Calu3 (cell line): ENCODE results near the gene KIF6. TPM values are rescaled to one million over a fixed set of nuclear protein-coding genes. Genes with fewer than 3 reads are reported as not detected.
A peak's percentile ranks its signal among the peaks of the same experiment; 100 is the strongest.

Experiments used
- BruUV-seq: library from RNA; stranded (reverse); fragments of 400-500 nt; replicated peaks from 2 replicates; lab custom pipeline; 2021; lab: Mats Ljungman, UMichigan
- CTCF ChIA-PET: fragments of 300-600 bp; sonication (Branson Sonifier 250); formaldehyde crosslinking; loops from one replicate; lab custom pipeline; 2022; ENCODE audit warnings: antibody characterized with exemption; lab: Charles Lee
- DNase-seq: peaks from one replicate; pipeline ENCODE4 v3.0.0; 2022
- H3K27ac Mint-ChIP-seq: one replicate; pipeline ENCODE4 v1.8.0; 2022; ENCODE audit warnings: mixed read lengths; ENCODE audit not compliant: unreplicated experiment
- H3K27me3 Mint-ChIP-seq: one replicate; pipeline ENCODE4 v1.8.0; 2022; ENCODE audit warnings: mixed read lengths; ENCODE audit not compliant: unreplicated experiment
- H3K36me3 Mint-ChIP-seq: one replicate; pipeline ENCODE4 v1.8.0; 2022; ENCODE audit warnings: mild to moderate bottlenecking, moderate library complexity, mixed read lengths; ENCODE audit not compliant: insufficient read depth, unreplicated experiment
- H3K4me1 Mint-ChIP-seq: one replicate; pipeline ENCODE4 v1.8.0; 2022; ENCODE audit warnings: mild to moderate bottlenecking, low read depth, mixed read lengths; ENCODE audit not compliant: unreplicated experiment
- H3K4me3 Mint-ChIP-seq: one replicate; pipeline ENCODE4 v1.8.0; 2022; ENCODE audit warnings: mild to moderate bottlenecking, low read depth, moderate library complexity, mixed read lengths; ENCODE audit not compliant: unreplicated experiment
- H3K9me3 Mint-ChIP-seq: one replicate; pipeline ENCODE4 v1.8.0; 2022; ENCODE audit warnings: low read depth, mixed read lengths; ENCODE audit not compliant: unreplicated experiment
- intact Hi-C: fragments of 100-400 bp; cut with micrococcal nuclease; formaldehyde crosslinking; loops from one replicate; pipeline ENCODE4 v1.10.0; 2022; ENCODE audit not compliant: unreplicated experiment
- total RNA-seq: library from RNA; stranded (reverse); gene quantifications from 2 replicates; pipeline ENCODE4 v1.2.3, GENCODE V29; 2022
- TF ChIP-seq, protein P1 (sequence below): fragments of 200-600 bp; IDR thresholded peaks from one replicate; pipeline ENCODE4 v1.8.0; 2022; ENCODE audit warnings: antibody characterized with exemption; ENCODE audit not compliant: unreplicated experiment

KIF6 gene
- total RNA-seq, 1 experiment from 2014 or later = 0.45 TPM

DNA sequence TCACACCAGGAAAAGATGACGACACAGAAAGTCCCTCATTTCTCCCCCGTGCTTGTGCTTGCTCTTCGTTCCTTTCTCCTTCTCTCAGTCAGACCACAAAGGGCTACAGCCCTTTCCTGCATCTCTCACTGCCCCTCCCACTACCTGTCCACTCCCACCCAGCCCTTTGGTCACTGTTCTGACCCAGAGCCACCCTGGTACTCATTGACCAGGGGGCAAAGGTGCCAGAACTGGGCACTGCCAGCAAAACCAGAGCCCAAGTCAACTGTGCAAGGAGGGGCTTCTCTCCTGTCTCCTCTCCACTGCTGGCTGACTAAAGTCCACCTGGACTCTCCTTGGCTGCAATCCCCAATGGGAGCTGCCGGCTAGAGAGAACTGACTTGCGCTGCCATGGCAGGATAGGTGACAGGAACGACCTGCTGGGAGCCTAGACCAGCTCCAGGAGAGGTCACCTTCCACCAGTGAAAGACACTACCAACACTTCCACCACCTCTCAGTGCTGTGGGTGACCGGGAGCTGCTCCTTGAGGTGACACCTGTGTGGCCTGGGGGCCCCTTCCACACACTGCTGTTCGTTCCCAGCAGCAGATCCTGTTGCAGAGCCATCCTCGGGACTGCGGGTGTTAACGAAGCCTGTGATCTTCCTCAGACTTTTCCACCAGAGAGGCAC lies 443.8 kb downstream of the KIF6 start:
- no peak for DNase-seq
- H3K27me3 Mint-ChIP-seq = no peaks in the 10 kb centered on the region
- intact Hi-C loops = loop anchor here (5.0 kb wide), 1 partner anchor 94 kb away; no protein-coding TSS in a partner anchor
- H3K4me3 Mint-ChIP-seq = peak overlapping the region; percentile 35
- peaks cover 5% of the 10 kb centered on the region for H3K36me3 Mint-ChIP-seq
- TF ChIP-seq, protein P1, sequence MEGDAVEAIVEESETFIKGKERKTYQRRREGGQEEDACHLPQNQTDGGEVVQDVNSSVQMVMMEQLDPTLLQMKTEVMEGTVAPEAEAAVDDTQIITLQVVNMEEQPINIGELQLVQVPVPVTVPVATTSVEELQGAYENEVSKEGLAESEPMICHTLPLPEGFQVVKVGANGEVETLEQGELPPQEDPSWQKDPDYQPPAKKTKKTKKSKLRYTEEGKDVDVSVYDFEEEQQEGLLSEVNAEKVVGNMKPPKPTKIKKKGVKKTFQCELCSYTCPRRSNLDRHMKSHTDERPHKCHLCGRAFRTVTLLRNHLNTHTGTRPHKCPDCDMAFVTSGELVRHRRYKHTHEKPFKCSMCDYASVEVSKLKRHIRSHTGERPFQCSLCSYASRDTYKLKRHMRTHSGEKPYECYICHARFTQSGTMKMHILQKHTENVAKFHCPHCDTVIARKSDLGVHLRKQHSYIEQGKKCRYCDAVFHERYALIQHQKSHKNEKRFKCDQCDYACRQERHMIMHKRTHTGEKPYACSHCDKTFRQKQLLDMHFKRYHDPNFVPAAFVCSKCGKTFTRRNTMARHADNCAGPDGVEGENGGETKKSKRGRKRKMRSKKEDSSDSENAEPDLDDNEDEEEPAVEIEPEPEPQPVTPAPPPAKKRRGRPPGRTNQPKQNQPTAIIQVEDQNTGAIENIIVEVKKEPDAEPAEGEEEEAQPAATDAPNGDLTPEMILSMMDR = no peak
- BruUV-seq = no TSS peak
- peak overlapping the region; percentile 91 for H3K27ac Mint-ChIP-seq
- CTCF ChIA-PET = no interaction called here
- H3K9me3 Mint-ChIP-seq = no peaks in the 10 kb centered on the region
- H3K4me1 Mint-ChIP-seq = peaks cover 36% of the 10 kb centered on the region

DNA sequence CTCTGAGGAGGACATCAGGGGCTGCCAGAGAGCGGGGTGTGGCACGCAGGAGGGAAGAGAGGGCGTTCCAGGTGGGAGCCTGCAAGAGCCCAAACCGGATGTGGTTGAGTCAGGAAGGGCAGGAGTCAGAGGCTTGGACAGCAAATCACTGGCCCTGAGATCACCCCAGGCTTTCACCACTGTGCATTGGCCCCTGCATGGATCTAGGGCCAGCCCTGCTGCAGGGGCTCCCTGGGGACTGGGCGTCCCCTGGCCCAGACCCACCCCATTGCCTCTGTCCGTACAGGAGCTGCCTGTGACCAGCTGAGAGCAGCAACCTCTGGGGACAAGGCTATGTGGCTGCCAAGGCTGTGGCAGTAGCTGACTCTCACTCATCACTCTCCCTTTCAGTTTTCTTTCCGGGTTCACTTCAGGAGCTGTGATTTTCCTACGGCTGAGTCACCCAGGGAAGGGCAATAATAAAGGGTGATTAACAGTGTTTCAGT lies 444.9 kb downstream of the KIF6 start:
- Mint-ChIP-seq H3K27me3 (no peaks in the 10 kb centered on the region), H3K36me3 (peaks cover 5% of the 10 kb centered on the region), H3K27ac (peak overlapping the region; percentile 91), H3K4me1 (peaks cover 36% of the 10 kb centered on the region), H3K4me3 (peak overlapping the region; percentile 38), H3K9me3 (no peaks in the 10 kb centered on the region)
- CTCF ChIA-PET = interaction anchor here (0.7 to 2.0 kb wide), 6 partner anchors 22 to 124 kb away, joined by 3 to 11 read pairs (median 4); no protein-coding TSS in a partner anchor
- peak; percentile 86 for DNase-seq
- TF ChIP-seq, protein P1 = no peak
- intact Hi-C loops = loop anchor here (1.0 to 5.0 kb wide), 2 partner anchors 51 to 93 kb away; partner anchors contain the start of gene KCNK5
- BruUV-seq = no TSS peak

Other genes with a start within 250 kb of the KIF6 start
- not detected in 2 replicates for gene DAAM2, start 67.0 kb upstream of the KIF6 start, total RNA-seq
- gene MOCS1, start 209.1 kb upstream of the KIF6 start, total RNA-seq = 2.5 TPM in 2 replicates